GM18873 (cell line): ENCODE measurements around the gene DAGLB.
"Not testable (repeated sequence)": the region's sequence is repeated elsewhere in the genome, so short reads cannot be mapped to it uniquely, and the experiment has no call there.

ENCODE experiments used
- ATAC-seq: cut with Tn5 transposase; IDR thresholded peaks from one replicate; pipeline ENCODE4 v1.9.1; 2021; ENCODE audit warnings: mild to moderate bottlenecking, moderate library complexity, moderate number of reproducible peaks; ENCODE audit not compliant: unreplicated experiment, low FRiP score

Gene DAGLB

DNA sequence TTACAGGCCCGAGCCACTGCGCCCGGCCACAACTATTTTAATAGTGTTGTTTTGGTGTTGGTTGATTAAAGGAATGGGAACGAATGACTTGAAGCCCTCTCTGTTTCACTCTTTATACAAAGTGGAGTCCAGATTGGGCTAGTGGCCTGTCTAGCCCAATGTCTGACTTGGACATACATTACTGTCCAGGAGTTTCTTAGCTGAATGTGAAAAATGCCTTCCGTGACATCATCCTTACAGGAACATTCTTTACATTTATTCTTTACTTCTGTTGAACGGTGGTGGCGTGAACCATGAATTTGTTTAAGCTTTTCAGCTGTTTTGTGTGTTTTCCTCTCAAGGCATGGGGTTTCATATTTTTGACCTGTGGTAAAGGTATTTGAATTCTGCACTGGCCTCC is 67.9 kb downstream of the DAGLB start:
- ATAC-seq = no peak

DNA sequence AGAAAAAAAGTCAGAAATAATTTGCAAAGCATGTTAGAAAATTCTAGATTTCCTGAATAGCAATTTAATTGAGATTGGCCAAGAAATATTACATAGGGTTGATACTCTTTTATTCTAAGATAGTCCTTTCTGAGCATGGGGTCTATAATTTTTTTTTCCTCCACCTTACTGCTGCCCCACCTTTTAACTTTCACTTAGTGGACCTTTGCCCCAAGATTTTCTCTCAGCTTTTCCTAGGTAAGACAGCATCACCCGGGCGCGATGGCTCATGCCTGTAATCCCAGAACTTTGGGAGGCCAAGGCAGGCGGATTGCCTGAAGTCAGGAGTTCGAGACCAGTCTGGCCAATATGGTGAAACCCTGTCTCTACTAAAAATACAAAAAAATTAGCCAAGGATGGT is 69.2 kb downstream of the DAGLB start:
- ATAC-seq = not testable (repeated sequence)

GRCh38 chr7:6376820-6377219 is 70.9 kb downstream of the DAGLB start:
- ATAC-seq = no peak

DNA sequence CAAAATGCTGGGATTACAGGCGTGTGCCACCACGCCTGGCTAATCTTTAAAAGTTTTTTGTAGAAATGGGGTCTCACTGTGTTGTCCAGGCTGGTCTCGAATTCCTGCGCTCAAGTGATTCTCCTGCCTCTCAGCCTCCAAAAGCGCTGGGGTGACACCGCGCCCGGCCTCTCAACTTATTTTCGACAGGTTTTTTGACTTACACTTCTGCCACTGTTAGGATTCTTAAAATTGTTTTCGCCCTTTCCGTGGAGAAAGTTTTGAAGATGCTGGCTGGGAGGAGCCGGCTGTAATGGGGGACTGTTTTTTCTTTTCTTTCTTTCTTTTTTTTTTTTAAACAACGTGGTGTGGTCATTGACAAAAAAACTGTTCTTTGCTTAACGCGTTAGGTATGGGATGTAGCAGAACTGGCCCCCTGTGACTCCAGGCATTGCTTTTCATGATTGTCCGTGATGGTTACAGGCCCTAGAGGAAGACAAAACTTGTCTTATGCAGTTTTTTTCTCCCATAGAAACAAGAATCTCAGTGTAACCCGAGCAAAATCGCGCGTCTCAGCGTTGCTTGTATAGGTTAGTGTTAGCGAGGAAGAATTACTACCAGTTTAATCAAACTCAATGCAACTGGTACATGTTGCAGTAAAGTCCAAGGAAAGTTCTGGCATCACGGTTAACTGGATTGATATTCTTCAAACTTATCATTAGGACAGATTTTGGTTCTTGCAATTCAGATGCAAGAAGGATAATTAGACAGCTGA is 72.2 kb downstream of the DAGLB start:
- ATAC-seq = no peak

DNA sequence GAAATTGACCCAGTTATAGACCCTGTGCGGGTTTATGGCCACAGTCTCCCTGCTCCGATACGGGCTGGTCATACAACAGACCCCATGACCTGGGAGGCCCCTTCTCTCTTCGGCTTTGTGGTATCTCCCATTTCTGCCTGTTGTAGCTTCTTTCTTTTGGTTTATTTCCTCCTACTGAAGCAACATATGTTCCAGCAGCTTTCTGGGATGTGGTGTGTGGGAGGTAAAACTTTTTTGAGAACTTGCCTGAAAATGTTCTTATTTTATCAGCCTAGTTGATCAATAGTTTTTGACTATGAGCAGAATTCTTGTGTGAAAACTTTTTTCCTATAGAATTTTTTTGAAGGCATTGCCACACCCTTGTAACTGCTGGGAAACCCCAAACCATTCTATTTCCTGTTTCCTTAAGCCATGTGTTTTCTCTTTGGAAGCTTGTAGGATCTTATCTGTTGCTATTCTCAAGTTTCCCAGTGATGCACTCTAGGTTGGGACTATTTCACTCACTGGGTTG is 80.0 kb downstream of the DAGLB start:
- ATAC-seq = no peak

GRCh38 chr7:6365451-6365850 is 82.3 kb downstream of the DAGLB start:
- no peak for ATAC-seq

- no peak for ATAC-seq
Observed at GRCh38 chr7:6360841-6361240, 86.9 kb downstream of the DAGLB start.

DNA sequence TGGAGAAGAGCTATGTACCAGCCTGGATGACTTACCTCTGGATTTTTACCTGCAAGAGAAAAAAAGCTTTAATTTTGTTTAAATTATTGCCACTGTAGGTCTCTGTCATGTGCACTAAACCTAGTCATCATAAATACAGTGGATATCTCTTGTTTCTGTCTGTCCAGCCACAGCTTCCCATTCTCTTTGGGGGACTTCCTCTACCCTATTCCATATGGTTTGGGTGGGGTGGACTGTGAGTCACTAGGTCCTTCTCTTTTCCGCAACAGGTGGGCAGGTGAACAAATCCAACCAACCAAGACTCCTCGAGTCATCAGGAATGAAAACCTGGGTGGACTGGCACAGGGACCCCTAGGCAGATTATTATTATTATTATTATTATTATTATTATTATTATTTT is 88.0 kb downstream of the DAGLB start:
- ATAC-seq = no peak
